Right lobe of liver (tissue), 4 donors: ENCODE measurements around the gene TMEM151B.

Experiments used
- POLR2A ChIP-seq: fragments of 450-650 bp; IDR thresholded peaks from one replicate; pipeline ENCODE4 v1.6.1; 2017; ENCODE audit warnings: antibody characterized with exemption, mild to moderate bottlenecking
- TF ChIP-seq, protein P1 (sequence below), 4 donors: fragments of 200-600 bp in 3 of 4; fragments of 450-650 bp in 1 of 4; IDR thresholded peaks; one replicate each; pipeline versions ENCODE4 v1.5.1 to v1.8.0; 2016 to 2022; ENCODE audit warnings: antibody characterized with exemption in 4 of 4, mild to moderate bottlenecking in 2 of 4
- donor health status: DM: no; HTN: no; CAD: no.
- donor health status: DM: no; HTN: no; CAD: no.
- donor health status: DM: no; HTN: yes; CAD: no.

DNA sequence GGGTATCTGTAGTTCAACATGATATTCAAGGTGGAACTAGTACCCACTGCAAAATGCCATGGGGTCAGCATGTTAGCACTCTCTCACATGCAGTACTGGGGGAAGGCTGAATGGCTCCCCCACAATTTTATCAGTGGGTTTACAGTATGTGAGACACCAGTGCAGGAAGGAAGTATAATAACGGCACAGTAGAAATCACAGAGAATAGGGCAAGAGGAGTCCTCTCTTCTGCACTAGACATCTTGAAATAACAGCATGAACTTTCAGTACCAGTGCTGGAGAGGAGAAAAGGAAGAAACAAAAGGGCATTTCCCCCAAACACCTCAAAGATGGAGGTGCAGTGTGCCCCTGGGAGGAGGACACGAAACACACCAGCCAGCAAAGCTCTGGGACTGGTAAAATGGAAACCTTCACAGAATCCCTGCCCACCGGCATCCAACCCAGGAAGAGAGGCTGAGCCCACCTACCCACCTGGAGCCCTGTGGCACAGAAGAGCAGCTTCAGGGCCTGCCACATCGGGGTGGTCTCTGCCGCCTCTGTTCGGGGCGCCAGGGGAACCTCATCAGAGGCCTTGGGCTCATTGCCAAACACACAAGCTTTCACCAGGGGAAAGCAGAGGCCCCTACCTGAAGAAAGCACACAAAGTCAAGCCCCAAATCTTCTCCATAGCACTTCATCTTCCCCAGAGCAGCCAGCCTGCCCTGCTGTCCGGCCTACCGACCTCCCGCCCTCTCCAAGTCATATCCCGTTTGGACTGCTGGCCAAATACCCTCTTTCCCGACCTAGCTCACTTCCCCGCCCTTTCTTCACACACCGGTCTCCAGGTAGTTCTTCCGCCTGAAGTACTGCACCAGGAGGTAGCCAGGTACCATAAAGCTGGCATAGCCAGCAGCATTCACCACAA, 14.1 kb upstream of the TMEM151B start:
- TF ChIP-seq, protein P1, sequence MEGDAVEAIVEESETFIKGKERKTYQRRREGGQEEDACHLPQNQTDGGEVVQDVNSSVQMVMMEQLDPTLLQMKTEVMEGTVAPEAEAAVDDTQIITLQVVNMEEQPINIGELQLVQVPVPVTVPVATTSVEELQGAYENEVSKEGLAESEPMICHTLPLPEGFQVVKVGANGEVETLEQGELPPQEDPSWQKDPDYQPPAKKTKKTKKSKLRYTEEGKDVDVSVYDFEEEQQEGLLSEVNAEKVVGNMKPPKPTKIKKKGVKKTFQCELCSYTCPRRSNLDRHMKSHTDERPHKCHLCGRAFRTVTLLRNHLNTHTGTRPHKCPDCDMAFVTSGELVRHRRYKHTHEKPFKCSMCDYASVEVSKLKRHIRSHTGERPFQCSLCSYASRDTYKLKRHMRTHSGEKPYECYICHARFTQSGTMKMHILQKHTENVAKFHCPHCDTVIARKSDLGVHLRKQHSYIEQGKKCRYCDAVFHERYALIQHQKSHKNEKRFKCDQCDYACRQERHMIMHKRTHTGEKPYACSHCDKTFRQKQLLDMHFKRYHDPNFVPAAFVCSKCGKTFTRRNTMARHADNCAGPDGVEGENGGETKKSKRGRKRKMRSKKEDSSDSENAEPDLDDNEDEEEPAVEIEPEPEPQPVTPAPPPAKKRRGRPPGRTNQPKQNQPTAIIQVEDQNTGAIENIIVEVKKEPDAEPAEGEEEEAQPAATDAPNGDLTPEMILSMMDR (IDR thresholded peaks at IDR 0.05) = no peak
- no peak for TF ChIP-seq POLR2A
